Natural killer cell (primary cell): ENCODE data around the gene CD37. TPM values are rescaled to one million over a fixed set of nuclear protein-coding genes. Genes with fewer than 3 reads are reported as not detected.
A peak's percentile ranks its signal among the peaks of the same experiment; 100 is the strongest.

Experiments used
- ATAC-seq, 3 donors: fragments of 150-1000 bp in 2 of 3; fragments of 200-7000 bp in 1 of 3; cut with Tn5 transposase; 1 replicate in 1 of 3; 2 replicates in 2 of 3; pipeline ENCODE4 v1.10.0; 2021; ENCODE audit warnings: mild to moderate bottlenecking in 2 of 3, moderate library complexity in 2 of 3
- DNase-seq, 2 donors: peaks; one replicate each; pipeline versions ENCODE4 v3.0.0 to v3.0.0-alpha.2; 2013 to 2021; ENCODE audit warnings: mixed read lengths in 1 of 2
- H3K27ac ChIP-seq: one replicate; pipeline ENCODE4 v1.5.1; 2013; ENCODE audit warnings: mild to moderate bottlenecking, low read length
- H3K27me3 ChIP-seq: one replicate; pipeline ENCODE4 v1.6.1; 2013; ENCODE audit warnings: low read length; ENCODE audit not compliant: control insufficient read depth, insufficient read depth
- H3K36me3 ChIP-seq: one replicate; pipeline ENCODE4 v1.6.1; 2013; ENCODE audit warnings: low read length; ENCODE audit not compliant: control insufficient read depth, insufficient read depth
- H3K4me1 ChIP-seq: one replicate; pipeline ENCODE4 v1.6.1; 2013; ENCODE audit warnings: low read length; ENCODE audit not compliant: control insufficient read depth, insufficient read depth
- H3K4me3 ChIP-seq: one replicate; pipeline ENCODE4 v1.5.1; 2013; ENCODE audit warnings: low read length
- H3K9me3 ChIP-seq: one replicate; pipeline ENCODE4 v1.6.1; 2013; ENCODE audit warnings: low read length; ENCODE audit not compliant: control insufficient read depth, insufficient read depth
- H3K27ac Mint-ChIP-seq, 2 donors: one replicate each; pipeline ENCODE4 v1.8.0; 2022; ENCODE audit warnings: mild to moderate bottlenecking in 2 of 2, mixed read lengths in 2 of 2, moderate library complexity in 1 of 2
- H3K27me3 Mint-ChIP-seq, 2 donors: one replicate each; pipeline ENCODE4 v1.8.0; 2022; ENCODE audit warnings: low read depth in 2 of 2, mixed read lengths in 2 of 2
- H3K36me3 Mint-ChIP-seq: one replicate; pipeline ENCODE4 v1.8.0; 2022; ENCODE audit warnings: mixed read lengths
- H3K4me1 Mint-ChIP-seq, 2 donors: one replicate each; pipeline ENCODE4 v1.8.0; 2022; ENCODE audit warnings: mixed read lengths in 2 of 2
- H3K4me3 Mint-ChIP-seq: one replicate; pipeline ENCODE4 v1.8.0; 2022; ENCODE audit warnings: mild to moderate bottlenecking, moderate library complexity, mixed read lengths
- H3K9me3 Mint-ChIP-seq, 2 donors: one replicate each; pipeline ENCODE4 v1.8.0; 2022; ENCODE audit warnings: mixed read lengths in 2 of 2
- WGBS: methylation state at CpG from one replicate; pipeline ENCODE4 v1.1.7; 2013; ENCODE audit warnings: missing lambda C conversion rate; ENCODE audit not compliant: insufficient coverage; 5-methylcytosine and 5-hydroxymethylcytosine counted together
- intact Hi-C: fragments of 100-400 bp; cut with micrococcal nuclease; formaldehyde crosslinking; loops from one replicate; pipeline ENCODE4 v1.14.2; 2022
- total RNA-seq, 4 donors: library from RNA; stranded (reverse); fragments of 120-200 nt in 1 of 4; gene quantifications; one replicate each; pipeline versions ENCODE4 v1.2.3 to v1.2.4, GENCODE V29; 2013 to 2022
- TF ChIP-seq, protein P1 (sequence below): fragments of 200-600 bp; IDR thresholded peaks from one replicate; pipeline ENCODE4 v1.8.0; 2022; ENCODE audit warnings: antibody characterized with exemption

The CD37 gene
- total RNA-seq, 3 donors from 2014 or later (not counting 1 experiment from before 2014, with no cell fraction given), result 322 to 392 (median 359) TPM

DNA sequence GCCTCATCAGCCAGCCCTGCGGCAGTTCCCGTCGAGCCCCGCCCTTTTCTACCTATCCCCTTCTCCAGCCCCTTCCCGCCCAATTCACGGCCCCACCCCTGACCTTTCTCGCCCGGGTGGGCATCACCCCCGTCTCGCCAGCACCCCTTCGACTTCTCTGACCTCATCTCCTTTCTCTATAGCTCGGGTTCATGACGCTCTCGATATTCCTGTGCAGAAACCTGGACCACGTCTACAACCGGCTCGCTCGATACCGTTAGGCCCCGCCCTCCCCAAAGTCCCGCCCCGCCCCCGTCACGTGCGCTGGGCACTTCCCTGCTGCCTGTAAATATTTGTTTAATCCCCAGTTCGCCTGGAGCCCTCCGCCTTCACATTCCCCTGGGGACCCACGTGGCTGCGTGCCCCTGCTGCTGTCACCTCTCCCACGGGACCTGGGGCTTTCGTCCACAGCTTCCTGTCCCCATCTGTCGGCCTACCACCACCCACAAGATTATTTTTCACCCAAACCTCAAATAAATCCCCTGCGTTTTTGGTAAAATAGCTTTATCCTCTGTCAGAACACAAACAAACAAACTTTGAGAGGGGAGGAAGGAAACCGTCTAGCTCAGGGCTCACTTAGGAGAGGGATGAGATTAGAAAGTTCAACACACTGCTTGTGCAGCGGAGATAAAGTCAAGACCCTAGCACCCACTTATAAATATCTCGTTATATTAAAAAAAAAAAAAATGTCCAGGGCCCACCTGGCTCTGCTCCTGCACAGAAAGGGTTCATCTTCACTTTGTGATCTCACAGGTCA, 5.1 kb downstream of the CD37 start:
- Histone ChIP-seq H3K9me3 (no peaks in the 10 kb centered on the region), H3K27ac (peak overlapping the region; percentile 67), H3K27me3 (no peaks in the 10 kb centered on the region), H3K4me3 (peak overlapping the region; percentile 8), H3K36me3 (peaks cover 31% of the 10 kb centered on the region), H3K4me1 (peaks cover 87% of the 10 kb centered on the region)
- Mint-ChIP-seq H3K27ac (peak overlapping the region; percentile 87 to 94), H3K9me3 (no peaks in the 10 kb centered on the region), H3K36me3 (no peaks in the 10 kb centered on the region), H3K4me1 (peaks cover 56 to 71% of the 10 kb centered on the region in 2 donors), H3K27me3 (no peaks in the 10 kb centered on the region), H3K4me3 (peak overlapping the region; percentile 84)
- 40% methylated on average over 34 of the region's 36 CpGs for WGBS
- intact Hi-C loops, result no loop called here
- ATAC-seq (peak; percentile 34 to 66 (median 41)), DNase-seq (peak; percentile 47 to 50)
- TF ChIP-seq, protein P1, sequence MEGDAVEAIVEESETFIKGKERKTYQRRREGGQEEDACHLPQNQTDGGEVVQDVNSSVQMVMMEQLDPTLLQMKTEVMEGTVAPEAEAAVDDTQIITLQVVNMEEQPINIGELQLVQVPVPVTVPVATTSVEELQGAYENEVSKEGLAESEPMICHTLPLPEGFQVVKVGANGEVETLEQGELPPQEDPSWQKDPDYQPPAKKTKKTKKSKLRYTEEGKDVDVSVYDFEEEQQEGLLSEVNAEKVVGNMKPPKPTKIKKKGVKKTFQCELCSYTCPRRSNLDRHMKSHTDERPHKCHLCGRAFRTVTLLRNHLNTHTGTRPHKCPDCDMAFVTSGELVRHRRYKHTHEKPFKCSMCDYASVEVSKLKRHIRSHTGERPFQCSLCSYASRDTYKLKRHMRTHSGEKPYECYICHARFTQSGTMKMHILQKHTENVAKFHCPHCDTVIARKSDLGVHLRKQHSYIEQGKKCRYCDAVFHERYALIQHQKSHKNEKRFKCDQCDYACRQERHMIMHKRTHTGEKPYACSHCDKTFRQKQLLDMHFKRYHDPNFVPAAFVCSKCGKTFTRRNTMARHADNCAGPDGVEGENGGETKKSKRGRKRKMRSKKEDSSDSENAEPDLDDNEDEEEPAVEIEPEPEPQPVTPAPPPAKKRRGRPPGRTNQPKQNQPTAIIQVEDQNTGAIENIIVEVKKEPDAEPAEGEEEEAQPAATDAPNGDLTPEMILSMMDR, result no peak

DNA sequence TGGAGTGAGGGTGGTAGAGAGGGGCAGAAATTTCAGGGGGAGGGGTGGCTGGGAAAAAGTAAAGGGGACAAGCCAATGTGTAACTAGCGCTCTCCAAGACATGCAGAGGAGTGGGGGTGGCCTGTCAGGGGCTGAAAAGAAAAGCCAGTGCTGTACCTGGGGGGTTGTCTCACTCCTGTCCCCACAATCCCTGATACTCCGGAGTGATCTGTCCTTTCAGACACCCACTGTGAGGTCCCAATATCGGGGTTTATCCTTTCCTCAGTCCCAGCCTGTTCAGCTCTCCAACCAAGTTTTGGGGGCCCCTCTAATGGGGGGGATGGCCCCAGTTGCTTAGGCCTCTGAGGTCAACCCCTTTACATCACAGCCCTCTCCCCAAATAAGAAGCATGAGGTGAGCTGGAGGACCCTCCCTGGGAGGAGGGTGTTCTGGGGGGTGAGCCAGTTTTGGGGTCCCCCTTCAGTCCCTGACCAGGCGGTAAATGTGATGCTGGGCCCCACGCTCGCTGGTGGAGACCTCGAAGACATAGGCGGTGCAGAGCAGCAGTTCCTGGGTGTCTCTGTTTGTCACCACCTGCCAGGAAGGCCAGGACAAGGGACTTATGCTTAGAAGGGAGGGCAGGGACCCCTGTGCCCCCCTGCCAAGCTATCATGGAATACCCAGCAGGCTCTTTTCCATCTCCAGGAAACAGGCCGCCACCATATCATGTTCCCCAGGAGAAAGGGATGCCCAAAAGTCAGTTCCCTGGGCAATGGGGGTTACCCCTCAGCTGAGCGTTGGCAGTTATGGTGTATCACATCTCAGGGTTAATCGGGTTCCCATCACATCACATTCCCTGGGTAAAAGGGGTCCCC, 5.9 kb downstream of the CD37 start:
- Mint-ChIP-seq H3K27me3 (no peaks in the 10 kb centered on the region), H3K27ac (peak overlapping the region; percentile 87 to 94), H3K9me3 (no peaks in the 10 kb centered on the region), H3K36me3 (no peaks in the 10 kb centered on the region), H3K4me3 (no peak overlapping the region), H3K4me1 (peaks cover 52 to 67% of the 10 kb centered on the region in 2 donors)
- WGBS, result 86% methylated on average over 11 of the region's 11 CpGs
- no peak for DNase-seq
- Histone ChIP-seq H3K4me3 (no peak overlapping the region), H3K27me3 (no peaks in the 10 kb centered on the region), H3K9me3 (no peaks in the 10 kb centered on the region), H3K4me1 (peaks cover 87% of the 10 kb centered on the region), H3K36me3 (peaks cover 31% of the 10 kb centered on the region), H3K27ac (peak overlapping the region; percentile 67)
- intact Hi-C loops, result no loop called here
- TF ChIP-seq, protein P1, result no peak
- ATAC-seq, result no peak

DNA sequence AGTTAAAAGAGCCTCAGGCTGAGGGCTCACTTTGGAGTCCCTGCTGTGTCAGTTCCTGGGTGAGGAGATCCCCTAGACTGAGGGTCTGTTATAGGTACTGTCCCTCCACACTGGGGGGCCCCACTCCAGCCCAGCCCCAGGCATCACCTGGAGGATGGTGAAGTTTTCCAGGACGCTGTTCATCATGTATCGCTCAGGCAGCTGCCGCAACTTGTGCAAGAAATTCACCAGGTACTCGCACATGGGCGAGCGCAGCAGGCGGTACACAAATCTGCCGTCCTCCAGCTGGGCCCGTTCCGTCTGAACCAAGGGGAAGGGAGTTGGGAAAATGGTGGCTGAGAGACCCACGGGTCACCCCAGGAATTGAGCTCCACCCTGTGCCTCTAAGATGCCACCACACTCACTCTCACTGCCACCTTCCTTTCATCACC, 7.1 kb downstream of the CD37 start:
- Histone ChIP-seq H3K9me3 (no peaks in the 10 kb centered on the region), H3K4me3 (no peak overlapping the region), H3K27me3 (no peaks in the 10 kb centered on the region), H3K4me1 (peaks cover 75% of the 10 kb centered on the region), H3K27ac (no peak overlapping the region), H3K36me3 (peaks cover 24% of the 10 kb centered on the region)
- TF ChIP-seq, protein P1, result no peak
- intact Hi-C loops, result no loop called here
- Mint-ChIP-seq H3K4me1 (peaks cover 44 to 55% of the 10 kb centered on the region in 2 donors), H3K36me3 (no peaks in the 10 kb centered on the region), H3K9me3 (no peaks in the 10 kb centered on the region), H3K4me3 (no peak overlapping the region), H3K27ac (peak overlapping the region; percentile 6 to 14), H3K27me3 (no peaks in the 10 kb centered on the region)
- 95% methylated on average over 11 of the region's 11 CpGs for WGBS
- ATAC-seq (no peak), DNase-seq (no peak)
